Naive thymus-derived CD4-positive, alpha-beta T cell (primary cell): Measurements from ENCODE around the gene OPN1SW. TPM values are rescaled to one million over a fixed set of nuclear protein-coding genes. Genes with fewer than 3 reads are reported as not detected.

ENCODE experiments used
- ATAC-seq: fragments of 150-1000 bp; cut with Tn5 transposase; 2 replicates; pipeline ENCODE4 v1.10.0; 2021; ENCODE audit warnings: mild to moderate bottlenecking, moderate library complexity
- CTCF ChIA-PET: fragments of 350-600 bp; sonication (Branson Sonifier 250); formaldehyde crosslinking; loops from one replicate; lab custom pipeline; 2021; ENCODE audit warnings: antibody characterized with exemption; lab: Charles Lee
- POLR2A ChIA-PET: fragments of 350-600 bp; sonication (Branson Sonifier 250); formaldehyde crosslinking; loops from one replicate; lab custom pipeline; 2021; ENCODE audit warnings: antibody characterized with exemption, inconsistent platforms; lab: Charles Lee
- DNase-seq, 9 donors: peaks; one replicate each; pipeline versions ENCODE4 v3.0.0 to v3.0.0-alpha.2; 2020 to 2022; ENCODE audit warnings: mixed read lengths in 1 of 9
- H3K27ac ChIP-seq: one replicate; pipeline ENCODE4 v1.7.0; 2013; ENCODE audit warnings: mild to moderate bottlenecking, low read depth, low read length, moderate library complexity
- H3K27me3 ChIP-seq, 2 donors: one replicate each; pipeline ENCODE4 v1.7.0; 2013; ENCODE audit warnings: low read length in 2 of 2, mild to moderate bottlenecking in 2 of 2, moderate library complexity in 2 of 2; ENCODE audit not compliant: control insufficient read depth in 2 of 2, insufficient read depth in 2 of 2
- H3K36me3 ChIP-seq, 3 experiments: 1 replicate in 2 of 3; 2 replicates in 1 of 3; pipeline ENCODE4 v1.7.0; 2013; ENCODE audit warnings: low read length in 3 of 3, mild to moderate bottlenecking in 3 of 3, moderate library complexity in 1 of 3; ENCODE audit not compliant: insufficient read depth in 3 of 3, control insufficient read depth in 2 of 3
- H3K4me1 ChIP-seq, 2 donors: one replicate each; pipeline ENCODE4 v1.7.0; 2013; ENCODE audit warnings: low read length in 2 of 2, mild to moderate bottlenecking in 2 of 2, moderate library complexity in 1 of 2; ENCODE audit not compliant: control insufficient read depth in 2 of 2, insufficient read depth in 2 of 2
- H3K4me3 ChIP-seq: 2 replicates; pipeline ENCODE4 v1.7.0; 2013; ENCODE audit warnings: mild to moderate bottlenecking, low read length
- H3K9me3 ChIP-seq, 3 experiments: 1 replicate in 2 of 3; 2 replicates in 1 of 3; pipeline ENCODE4 v1.7.0; 2013; ENCODE audit warnings: low read length in 3 of 3; ENCODE audit not compliant: control insufficient read depth in 2 of 3
- H3K27ac Mint-ChIP-seq, 9 donors: one replicate each; pipeline ENCODE4 v1.8.0; 2020 to 2022; ENCODE audit warnings: mixed read lengths in 9 of 9, mild to moderate bottlenecking in 8 of 9, moderate library complexity in 5 of 9, inconsistent platforms in 2 of 9
- H3K27me3 Mint-ChIP-seq, 5 donors: one replicate each; pipeline ENCODE4 v1.8.0; 2021 to 2022; ENCODE audit warnings: mixed read lengths in 5 of 5, mild to moderate bottlenecking in 1 of 5
- H3K36me3 Mint-ChIP-seq, 5 donors: one replicate each; pipeline ENCODE4 v1.8.0; 2020 to 2022; ENCODE audit warnings: mixed read lengths in 5 of 5, mild to moderate bottlenecking in 3 of 5, inconsistent platforms in 1 of 5
- H3K4me1 Mint-ChIP-seq, 7 donors: one replicate each; pipeline ENCODE4 v1.8.0; 2020 to 2022; ENCODE audit warnings: mixed read lengths in 7 of 7, mild to moderate bottlenecking in 3 of 7, inconsistent platforms in 1 of 7
- H3K4me3 Mint-ChIP-seq, 10 donors: one replicate each; pipeline ENCODE4 v1.8.0; 2020 to 2022; ENCODE audit warnings: mild to moderate bottlenecking in 10 of 10, mixed read lengths in 10 of 10, moderate library complexity in 6 of 10, inconsistent platforms in 2 of 10
- H3K9me3 Mint-ChIP-seq, 11 donors: one replicate each; pipeline ENCODE4 v1.8.0; 2020 to 2022; ENCODE audit warnings: mixed read lengths in 11 of 11, mild to moderate bottlenecking in 4 of 11, inconsistent platforms in 1 of 11, moderate library complexity in 1 of 11
- intact Hi-C, 2 donors: fragments of 100-400 bp; cut with micrococcal nuclease; formaldehyde crosslinking; loops; one replicate each; pipeline ENCODE4 v1.15.1; 2023
- polyA plus RNA-seq, 2 donors: library from polyadenylated mRNA; unstranded; fragments of 300-500 nt; fragmentation: Illumina TruSeq; gene quantifications; one replicate each; pipeline ENCODE4 v1.2.3, GENCODE V29; 2021
- total RNA-seq, 6 experiments: library from RNA in 5 of 6; stranded (reverse) in 5 of 6; gene quantifications; 1 replicate in 5 of 6; 2 replicates in 1 of 6; pipeline ENCODE4 v1.2.3 and lab custom pipeline; 2021 to 2026

The OPN1SW gene
- total and polyA plus RNA-seq, 7 experiments from 2014 or later, result not detected

DNA sequence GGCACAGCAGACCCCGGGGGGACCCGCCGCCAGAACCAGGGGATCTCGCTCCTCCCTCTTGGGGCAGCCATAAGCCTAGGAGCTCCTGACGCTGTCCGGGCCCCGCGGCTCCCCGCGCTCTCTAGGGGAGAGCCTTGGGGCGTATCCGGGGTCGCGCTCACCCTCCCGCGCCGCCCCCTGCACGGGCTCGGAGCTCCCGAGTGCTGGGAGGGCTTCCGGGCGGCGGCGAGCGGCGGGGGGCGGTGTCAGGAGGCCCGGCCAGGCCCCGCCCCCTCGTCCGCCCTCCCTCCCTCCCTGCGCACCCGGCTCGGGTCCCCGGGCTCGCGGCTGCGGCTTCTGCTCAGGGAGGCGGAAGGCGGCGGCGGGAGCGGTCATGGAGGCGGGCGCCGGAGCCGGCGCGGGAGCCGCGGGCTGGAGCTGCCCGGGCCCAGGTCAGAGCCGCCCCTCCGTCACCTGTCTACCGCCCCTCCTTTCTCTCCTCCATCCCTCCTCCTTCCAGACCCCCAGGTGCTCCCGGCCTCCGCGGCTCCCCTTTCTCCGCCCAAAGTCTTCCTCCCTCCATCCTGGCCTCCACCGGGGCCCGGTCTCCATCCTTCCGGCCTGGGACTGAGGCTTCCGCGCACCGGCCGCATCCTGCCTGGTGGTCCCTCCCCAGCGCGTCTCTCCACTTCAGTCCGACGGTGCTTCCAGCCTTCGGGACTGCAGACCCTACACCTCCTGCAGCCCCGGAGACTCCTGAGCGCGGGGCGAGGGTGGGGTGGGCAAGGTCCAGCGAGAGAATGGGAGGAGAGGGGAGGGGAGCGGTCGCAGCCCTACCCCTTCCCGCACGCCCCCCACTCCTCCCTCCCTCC lies 15.8 kb upstream of the OPN1SW start, which contains the start of gene CCDC136:
Gene CCDC136 (plus strand): TSS at position 848 of the 851 bp plus-strand sequence. CDS start 444 bp downstream, outside the sequence.
- DNase-seq (peak; percentile 67 to 82 (median 76)), ATAC-seq (peak; percentile 95)
- Mint-ChIP-seq H3K9me3 (no peaks in the 10 kb centered on the region), H3K27me3 (peaks cover 0 to 36% (median 0%) of the 10 kb centered on the region in 5 donors), H3K4me1 (peaks cover 6 to 29% (median 12%) of the 10 kb centered on the region in 7 donors), H3K36me3 (peaks cover 0 to 8% (median 0%) of the 10 kb centered on the region in 5 donors), H3K4me3 (peak within 1 kb of the TSS; percentile 62 to 90 (median 80)), H3K27ac (peak within 1 kb of the TSS in 5 of 9 donors; percentile 19 to 80 (median 56))
- Histone ChIP-seq H3K27ac (peak within 1 kb of the TSS; percentile 68), H3K27me3 (no peaks in the 10 kb centered on the region), H3K36me3 (peaks cover 0 to 3% (median 0%) of the 10 kb centered on the region in 3 experiments), H3K4me3 (peak within 1 kb of the TSS; percentile 64), H3K9me3 (no peaks in the 10 kb centered on the region), H3K4me1 (peaks cover 0 to 3% of the 10 kb centered on the region in 2 donors)
- intact Hi-C loops, result loop anchor here (1.0 to 5.0 kb wide), 4 partner anchors 51 to 71 kb away; partner anchors contain the start of genes ATP6V1F (in 2 of the 2) and CALU (in 2 of the 2)
- CTCF ChIA-PET, result no interaction called here
- POLR2A ChIA-PET, result interaction anchor here (0.6 to 1.1 kb wide), 4 partner anchors 10 to 72 kb away, joined by 4 read pairs; partner anchors contain the start of genes ATP6V1F and CALU

DNA sequence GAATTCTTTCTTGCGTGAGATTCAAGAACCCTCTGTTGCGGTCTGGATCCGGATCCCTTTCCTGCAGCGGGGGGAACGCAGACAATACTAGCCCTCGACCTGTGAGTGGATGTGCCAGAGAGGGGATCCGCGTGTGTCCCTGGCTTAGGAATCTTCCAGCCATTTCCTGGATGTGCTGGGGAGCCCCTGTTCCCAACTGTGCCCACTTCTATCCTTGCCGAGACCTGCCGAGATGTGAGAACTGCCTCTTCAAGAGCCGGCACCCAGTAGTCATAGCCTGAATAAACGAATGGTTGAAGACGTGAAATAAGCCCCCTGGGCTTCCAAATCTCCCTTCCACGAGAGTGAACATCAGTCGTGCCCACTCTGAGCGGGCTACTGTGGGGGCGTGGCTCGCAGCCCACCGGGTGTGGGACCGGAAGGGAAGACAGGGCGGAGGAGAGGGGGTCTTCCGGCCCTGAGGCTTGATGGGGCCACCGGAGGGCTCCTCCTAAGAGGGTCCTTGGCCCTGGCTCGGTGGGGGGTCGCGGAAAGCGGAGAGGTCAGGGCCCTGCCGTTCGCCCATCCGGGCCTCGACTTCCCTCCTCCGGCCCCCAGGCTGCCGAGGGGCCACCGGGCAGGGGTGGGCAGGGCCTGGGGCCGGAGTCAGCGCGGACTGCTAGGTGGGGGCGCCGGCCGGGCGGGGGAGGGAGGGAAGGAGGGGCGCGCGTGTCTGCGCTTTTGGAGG lies 14.9 kb upstream of the OPN1SW start:
- ChIA-PET CTCF (no interaction called here), POLR2A (interaction anchor here (1.1 kb wide), 1 partner anchor 72 kb away, joined by 4 read pairs; the partner anchor contains the start of gene ATP6V1F)
- Mint-ChIP-seq H3K4me3 (peak overlapping the region; percentile 68 to 92 (median 86)), H3K27me3 (peaks cover 0 to 44% (median 0%) of the 10 kb centered on the region in 5 donors), H3K36me3 (peaks cover 0 to 4% (median 0%) of the 10 kb centered on the region in 5 donors), H3K9me3 (no peaks in the 10 kb centered on the region), H3K4me1 (peaks cover 6 to 29% (median 12%) of the 10 kb centered on the region in 7 donors), H3K27ac (peak overlapping the region; percentile 54 to 94 (median 82))
- intact Hi-C loops, result loop anchor here (1.0 to 5.0 kb wide), 4 partner anchors 51 to 72 kb away; partner anchors contain the start of genes ATP6V1F (in 2 of the 2) and CALU (in 2 of the 2)
- H3K27ac ChIP-seq, result peak overlapping the region; percentile 68
- peaks cover 0 to 3% (median 0%) of the 10 kb centered on the region in 3 experiments for H3K36me3 ChIP-seq
- H3K27me3 ChIP-seq, result no peaks in the 10 kb centered on the region
- DNase-seq (peak in 4 of 9 donors; percentile 6 to 20 (median 12)), ATAC-seq (no peak)
- peak overlapping the region; percentile 58 for H3K4me3 ChIP-seq
- no peaks in the 10 kb centered on the region for H3K9me3 ChIP-seq
- peaks cover 0 to 3% of the 10 kb centered on the region in 2 donors for H3K4me1 ChIP-seq

DNA sequence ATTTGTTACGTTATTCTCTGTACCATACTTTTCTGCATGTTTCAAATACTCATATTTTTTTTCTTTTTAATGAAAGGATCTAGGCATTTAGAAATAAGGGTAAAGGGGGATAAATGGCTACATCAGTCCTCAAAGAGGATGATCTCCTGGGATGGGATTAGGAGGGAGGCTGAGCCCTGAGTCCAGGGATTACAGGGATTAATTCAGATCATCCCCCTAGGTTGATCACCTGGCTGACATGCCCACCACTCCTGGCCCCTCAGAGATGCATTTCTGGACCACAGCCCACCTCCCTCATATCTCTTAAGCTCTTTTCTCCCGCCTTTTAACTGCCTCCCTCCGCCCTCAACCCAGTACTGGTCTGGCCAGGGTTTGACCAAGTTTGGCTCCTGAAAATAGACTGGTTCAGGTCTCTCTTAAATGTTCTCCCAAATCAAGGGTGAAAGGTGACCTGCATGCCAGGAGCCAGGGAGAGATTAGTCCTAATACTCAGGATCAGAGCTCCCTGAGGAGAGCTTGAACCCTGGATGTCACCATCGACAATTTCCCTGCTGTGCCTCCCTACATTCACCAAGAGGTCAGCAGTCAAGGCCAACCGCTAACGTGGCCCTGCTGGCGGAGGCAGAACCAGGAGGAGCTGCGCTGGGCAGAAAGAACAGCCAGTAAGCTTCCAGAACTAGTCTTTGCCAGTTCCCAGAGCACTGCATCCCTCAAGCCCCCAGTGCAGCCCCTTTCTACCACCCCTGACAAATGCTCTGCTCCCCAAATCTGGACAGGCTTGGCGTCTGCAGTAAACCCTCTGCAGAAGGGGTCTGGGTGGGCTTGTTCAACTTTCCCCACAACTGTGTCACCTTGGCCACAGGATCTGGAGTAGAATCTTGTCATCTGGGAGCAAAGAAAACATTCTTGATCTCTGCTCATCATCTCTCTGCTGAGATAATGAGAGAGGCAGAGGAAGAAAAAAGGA lies 13.1 kb upstream of the OPN1SW start:
- Histone ChIP-seq H3K27me3 (no peaks in the 10 kb centered on the region), H3K27ac (no peak overlapping the region), H3K36me3 (peaks cover 0 to 3% (median 0%) of the 10 kb centered on the region in 3 experiments), H3K4me3 (no peak overlapping the region), H3K9me3 (no peaks in the 10 kb centered on the region), H3K4me1 (peaks cover 0 to 3% of the 10 kb centered on the region in 2 donors)
- H3K36me3 Mint-ChIP-seq, result no peaks in the 10 kb centered on the region
- H3K4me1 Mint-ChIP-seq, result peaks cover 6 to 25% (median 11%) of the 10 kb centered on the region in 7 donors
- DNase-seq (no peak), ATAC-seq (no peak)
- ChIA-PET CTCF (no interaction called here), POLR2A (interaction anchor here (0.6 kb wide), 1 partner anchor 25 kb away, joined by 6 read pairs; no protein-coding TSS in a partner anchor)
- peaks cover 0 to 49% (median 0%) of the 10 kb centered on the region in 5 donors for H3K27me3 Mint-ChIP-seq
- H3K9me3 Mint-ChIP-seq, result no peaks in the 10 kb centered on the region
- peak overlapping the region in 8 of 10 donors; percentile 10 to 92 (median 82) for H3K4me3 Mint-ChIP-seq
- H3K27ac Mint-ChIP-seq, result peak overlapping the region in 7 of 9 donors; percentile 51 to 87 (median 79)
- intact Hi-C loops, result no loop called here

DNA sequence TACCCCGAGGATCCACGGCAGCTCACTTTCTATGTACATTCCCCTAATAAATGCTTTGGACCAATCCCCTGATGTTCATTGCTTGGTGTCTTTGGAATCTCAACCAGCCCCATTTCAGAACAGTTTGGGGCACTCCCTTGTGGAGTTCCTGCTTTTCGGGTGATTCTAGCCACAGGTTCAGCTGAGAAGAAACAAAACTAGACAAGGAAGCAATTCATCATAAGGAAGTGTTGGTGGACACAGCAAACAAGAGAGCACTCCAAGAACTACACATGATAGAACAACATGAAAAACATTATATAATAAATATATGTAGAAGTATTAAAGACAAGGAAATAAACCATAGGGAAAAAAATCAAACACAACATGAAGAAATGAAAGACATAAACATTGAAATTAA lies 10.1 kb upstream of the OPN1SW start:
- H3K4me1 Mint-ChIP-seq, result peaks cover 4 to 19% (median 6%) of the 10 kb centered on the region in 7 donors
- H3K9me3 ChIP-seq, result no peaks in the 10 kb centered on the region
- no peak overlapping the region for H3K4me3 Mint-ChIP-seq
- no peak overlapping the region for H3K4me3 ChIP-seq
- CTCF ChIA-PET, result no interaction called here
- intact Hi-C loops, result no loop called here
- ATAC-seq (no peak), DNase-seq (no peak)
- no peak overlapping the region for H3K27ac ChIP-seq
- H3K27ac Mint-ChIP-seq, result peak overlapping the region in 1 of 9 donors; percentile 4
- H3K9me3 Mint-ChIP-seq, result no peaks in the 10 kb centered on the region
- no peaks in the 10 kb centered on the region for H3K4me1 ChIP-seq
- peaks cover 0 to 48% (median 0%) of the 10 kb centered on the region in 5 donors for H3K27me3 Mint-ChIP-seq
- POLR2A ChIA-PET, result no interaction called here
- H3K36me3 ChIP-seq, result no peaks in the 10 kb centered on the region
- no peaks in the 10 kb centered on the region for H3K36me3 Mint-ChIP-seq
- no peaks in the 10 kb centered on the region for H3K27me3 ChIP-seq

DNA sequence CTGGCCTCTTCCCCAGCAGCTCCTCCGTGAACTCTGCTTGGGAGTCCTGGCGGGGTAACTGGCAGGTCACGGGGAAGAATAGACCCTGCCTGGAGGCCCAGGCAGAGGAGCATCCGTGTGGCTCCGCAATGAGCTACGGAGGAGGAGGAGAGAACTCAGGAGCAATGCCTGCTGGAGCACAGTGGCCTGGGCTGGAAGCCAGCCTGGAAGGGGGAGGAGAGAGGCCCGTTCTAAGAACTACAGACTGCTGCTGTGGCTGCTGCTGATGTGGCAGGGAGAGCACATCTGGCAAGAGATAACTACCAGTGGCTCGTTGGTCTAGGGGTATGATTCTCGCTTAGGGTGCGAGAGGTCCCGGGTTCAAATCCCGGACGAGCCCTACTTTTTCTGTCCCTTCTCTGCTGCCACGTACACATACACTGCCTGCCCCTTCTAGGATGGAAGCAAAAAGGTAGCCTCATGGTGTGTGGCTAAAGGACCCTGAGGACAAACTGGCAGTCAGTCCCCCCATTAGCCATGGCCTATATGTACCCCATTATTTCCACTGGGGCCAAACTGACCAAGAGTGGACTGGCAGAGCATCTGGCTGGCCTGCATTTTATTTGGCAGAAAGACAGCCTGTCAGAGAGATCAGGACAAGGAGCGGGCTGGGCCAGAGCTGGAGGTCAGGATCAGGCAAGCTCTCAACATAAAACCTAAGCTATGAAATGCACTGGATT lies 7.7 kb upstream of the OPN1SW start:
- CTCF ChIA-PET, result no interaction called here
- no peaks in the 10 kb centered on the region for H3K27me3 ChIP-seq
- H3K9me3 ChIP-seq, result no peaks in the 10 kb centered on the region
- H3K27ac Mint-ChIP-seq, result no peak overlapping the region
- H3K36me3 ChIP-seq, result no peaks in the 10 kb centered on the region
- no peaks in the 10 kb centered on the region for H3K36me3 Mint-ChIP-seq
- POLR2A ChIA-PET, result interaction anchor here (0.5 kb wide), 1 partner anchor 44 kb away, joined by 3 read pairs; the partner anchor contains the start of gene CALU
- H3K4me1 Mint-ChIP-seq, result peaks cover 0 to 5% (median 0%) of the 10 kb centered on the region in 7 donors
- ATAC-seq (no peak), DNase-seq (no peak)
- intact Hi-C loops, result no loop called here
- H3K4me3 Mint-ChIP-seq, result no peak overlapping the region
- H3K4me1 ChIP-seq, result no peaks in the 10 kb centered on the region
- no peak overlapping the region for H3K27ac ChIP-seq
- H3K27me3 Mint-ChIP-seq, result peaks cover 0 to 26% (median 0%) of the 10 kb centered on the region in 5 donors
- H3K4me3 ChIP-seq, result no peak overlapping the region
- peaks cover 0 to 2% (median 0%) of the 10 kb centered on the region in 11 donors for H3K9me3 Mint-ChIP-seq
